COLO668 (cell line): ENCODE measurements around the gene FBXW8.

Source experiments
- DNase-seq: peaks from one replicate; lab custom pipeline; 2025; ENCODE audit not compliant: unreplicated experiment; lab: John Stamatoyannopoulos, UW

FBXW8 gene

DNA sequence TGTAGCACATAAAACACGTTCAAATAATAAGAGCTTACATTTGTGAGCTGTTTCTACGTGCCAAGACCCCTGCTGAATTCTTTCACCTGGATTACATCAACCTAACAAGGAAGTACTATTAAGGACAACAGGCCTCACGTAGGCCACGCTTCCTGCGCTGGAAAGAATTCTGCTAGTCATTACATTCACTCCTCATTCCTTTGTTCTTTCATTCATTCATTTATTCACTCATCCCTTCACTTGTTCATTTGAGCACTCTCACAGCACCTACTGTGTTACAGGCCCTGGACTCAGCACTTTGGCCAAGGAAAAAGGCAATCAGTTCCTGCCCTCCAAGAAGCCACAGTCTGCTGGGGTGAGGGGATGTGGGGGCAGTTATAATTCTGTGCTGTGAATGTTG, 160.3 kb downstream of the FBXW8 start:
- no peak for DNase-seq

- no peak for DNase-seq
These were observed 161.4 kb downstream of the FBXW8 start for GRCh38 chr12:117072106-117072505.

GRCh38 chr12:117072736-117073490, 162.2 kb downstream of the FBXW8 start:
- no peak for DNase-seq

DNA sequence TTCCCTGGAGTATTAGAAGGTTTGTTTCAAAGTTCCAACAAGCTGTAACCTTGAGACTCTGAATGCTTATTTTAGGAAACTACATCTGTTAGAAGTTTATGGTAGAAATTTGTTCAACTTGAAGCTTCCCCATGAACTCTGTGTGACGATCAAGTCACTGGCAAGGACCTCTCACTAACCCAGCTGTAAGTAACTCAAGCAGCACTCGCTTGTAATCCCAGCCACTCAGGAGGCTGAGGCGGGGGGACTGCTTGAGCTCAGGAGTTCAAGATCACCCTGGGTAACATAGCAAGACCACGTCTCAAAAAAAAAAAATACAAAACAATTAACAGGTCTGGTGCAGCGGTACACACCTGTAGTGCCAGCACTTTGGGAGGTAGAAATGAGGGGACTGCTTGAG, 162.9 kb downstream of the FBXW8 start:
- DNase-seq = no peak

- DNase-seq = no peak
These were observed 165.9 kb downstream of the FBXW8 start for GRCh38 chr12:117076410-117077372.

DNA sequence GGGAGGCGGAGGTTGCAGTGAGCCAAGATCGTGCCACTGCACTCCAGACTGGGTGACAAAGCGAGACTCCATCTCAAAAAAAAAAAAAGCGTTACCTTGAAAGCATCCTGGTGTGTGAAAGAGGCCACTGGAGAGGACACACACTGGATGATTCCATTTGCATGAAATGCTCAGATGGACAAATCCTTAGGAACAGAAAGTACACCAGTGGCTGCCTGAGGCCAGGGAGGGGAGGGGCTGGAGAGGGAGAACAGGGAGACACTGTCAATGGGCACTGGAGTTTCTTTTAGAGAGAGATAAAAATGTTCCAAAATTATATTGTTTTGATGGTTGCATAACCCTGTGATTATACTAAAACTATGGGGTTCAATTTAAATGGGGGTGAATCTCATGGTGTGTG, 168.7 kb downstream of the FBXW8 start:
- DNase-seq = no peak

DNA sequence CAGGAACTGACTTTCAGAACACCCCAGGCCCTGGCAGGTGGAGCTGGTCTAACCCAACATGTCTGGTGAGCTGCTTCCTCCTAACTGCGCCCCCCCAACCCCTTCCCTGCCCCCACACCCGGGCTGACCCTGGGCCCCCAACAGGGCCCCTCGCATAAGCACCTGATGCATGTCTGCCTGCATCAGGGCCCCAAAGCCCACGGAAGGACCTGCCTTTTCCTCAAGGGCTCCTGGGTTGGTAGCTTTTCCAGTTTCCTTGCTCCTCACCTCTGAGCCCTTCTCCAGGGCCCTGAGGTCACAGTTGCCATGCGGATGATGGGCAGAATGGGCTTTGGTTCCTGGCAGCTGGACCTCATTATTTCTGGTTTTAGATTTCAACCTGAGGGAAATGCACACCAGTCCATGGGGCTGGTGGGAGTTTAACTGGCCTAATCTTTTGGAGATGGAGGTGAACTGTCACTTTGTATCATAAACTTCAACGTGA, 170.0 kb downstream of the FBXW8 start:
- no peak for DNase-seq
